Measurements from ENCODE around the gene RPS23.

RPS23 gene

DNA sequence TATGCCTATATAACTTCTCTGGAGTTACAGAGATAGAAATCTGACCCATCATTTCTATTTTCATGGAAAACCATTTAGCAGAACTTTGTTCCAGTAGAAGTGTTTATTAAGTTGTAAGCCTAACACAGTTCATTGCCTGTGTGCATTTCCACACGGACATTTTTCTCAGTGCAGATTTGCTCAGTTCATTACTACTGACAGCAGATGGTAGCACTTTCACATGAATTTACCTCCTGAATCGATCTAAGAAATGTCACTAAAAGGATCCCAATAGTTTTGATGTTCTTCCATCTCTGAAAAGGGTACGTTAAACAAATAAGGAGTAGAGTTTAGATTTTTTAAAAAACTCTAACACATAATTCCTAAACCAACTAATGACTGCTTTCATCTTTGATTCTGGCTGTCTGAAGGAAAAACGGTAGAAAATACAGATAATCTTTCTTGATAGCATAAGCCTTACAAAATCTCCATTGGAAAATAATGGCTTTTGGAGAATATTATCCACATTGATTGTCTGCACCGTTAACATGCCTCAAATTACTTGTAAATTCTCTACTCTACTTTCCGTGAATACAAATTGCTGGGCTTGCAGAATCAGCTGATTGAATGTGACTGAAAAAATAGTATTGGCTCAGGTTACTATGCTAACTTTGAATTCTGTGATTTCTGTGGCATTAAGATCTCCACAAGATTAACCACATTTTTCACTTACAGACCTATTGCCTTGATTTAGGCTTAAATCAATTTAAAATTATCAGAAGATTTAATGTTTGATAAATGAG, 33.1 kb downstream of the RPS23 start:
- DNase-seq (ENCODE audit: low spot score) = no peak

DNA sequence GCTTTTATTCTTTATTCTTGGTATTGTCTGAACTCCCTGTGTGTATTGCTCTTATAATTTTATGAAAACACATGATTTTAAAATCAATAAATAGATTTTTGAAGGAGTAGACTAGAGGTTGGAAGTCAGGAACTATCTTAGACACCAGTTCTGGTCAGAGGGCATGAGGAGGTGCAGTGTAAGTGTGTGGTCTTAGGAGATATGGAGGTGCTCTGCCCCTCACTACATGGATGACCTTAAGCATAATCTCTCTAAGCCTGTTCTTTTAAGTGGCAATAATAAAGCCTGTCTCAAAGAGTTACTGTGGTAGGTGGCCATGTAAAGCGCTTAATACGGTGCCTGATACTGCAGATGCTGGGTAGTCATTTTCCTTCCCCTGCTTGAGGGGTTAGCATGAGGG, 34.0 kb downstream of the RPS23 start:
- DNase-seq (ENCODE audit: low spot score) = no peak

DNA sequence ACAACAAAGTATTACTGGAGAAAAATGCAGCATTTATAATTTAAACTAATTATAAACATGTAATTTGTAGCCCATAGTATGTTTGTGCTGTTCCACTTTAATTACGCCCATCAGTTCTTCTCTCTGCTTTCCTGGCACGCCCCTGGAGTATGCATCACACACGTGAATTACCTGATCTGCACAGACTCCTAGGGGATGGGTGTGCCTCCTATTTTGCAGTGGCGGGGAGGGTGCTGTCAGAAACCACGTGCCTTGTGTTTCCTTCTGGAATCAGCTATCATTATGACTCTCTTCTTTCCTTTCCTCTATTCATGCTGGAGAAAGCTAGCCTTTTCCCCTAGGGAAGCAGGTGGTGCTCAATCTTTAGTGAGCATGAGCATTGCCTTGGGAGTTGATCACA, 43.3 kb downstream of the RPS23 start:
- DNase-seq (ENCODE audit: low spot score) = no peak

DNA sequence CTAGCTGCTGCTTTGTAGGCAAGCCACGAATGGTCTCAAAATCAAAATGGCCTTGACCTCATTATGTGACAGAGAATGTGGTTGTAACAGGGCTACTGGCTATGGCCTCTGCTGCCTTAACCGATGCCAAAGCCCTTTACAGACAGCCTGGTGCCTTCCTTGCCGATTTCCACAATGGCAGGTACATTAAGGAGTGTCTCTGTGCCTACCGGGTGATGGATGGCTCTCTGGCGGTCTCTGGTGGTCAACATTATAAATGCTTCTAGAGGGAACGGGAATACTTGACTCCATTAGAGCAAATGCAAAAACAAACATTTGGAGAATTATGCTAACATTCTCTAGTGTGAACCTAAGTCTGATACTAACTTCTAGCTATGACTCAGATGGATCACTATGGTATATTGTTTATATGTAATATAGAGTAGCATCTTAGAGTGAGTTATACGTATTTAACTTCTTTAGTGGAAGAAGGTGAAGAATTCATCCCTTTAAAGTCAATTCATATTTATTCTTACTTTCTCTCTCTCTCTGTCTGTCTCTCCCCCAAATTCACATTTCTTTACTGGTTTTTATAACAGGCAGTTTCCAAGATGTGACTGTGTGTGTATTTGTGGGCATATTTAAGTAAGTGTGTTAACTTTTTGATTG, 52.5 kb downstream of the RPS23 start:
- peak; percentile 42 for DNase-seq (ENCODE audit: low spot score)

Measured in hepatic stellate cell (primary cell).